Activated CD4-positive, alpha-beta T cell treated with anti-CD3 and anti-CD28 coated beads, Interleukin-2, amount 50 U/mL, for 16 hours (primary cell): ENCODE data around the gene LIN37.
A peak's percentile ranks its signal among the peaks of the same experiment; 100 is the strongest.

ENCODE experiments used
- DNase-seq: peaks from one replicate; pipeline ENCODE4 v3.0.0-alpha.2; 2020

Gene LIN37

DNA sequence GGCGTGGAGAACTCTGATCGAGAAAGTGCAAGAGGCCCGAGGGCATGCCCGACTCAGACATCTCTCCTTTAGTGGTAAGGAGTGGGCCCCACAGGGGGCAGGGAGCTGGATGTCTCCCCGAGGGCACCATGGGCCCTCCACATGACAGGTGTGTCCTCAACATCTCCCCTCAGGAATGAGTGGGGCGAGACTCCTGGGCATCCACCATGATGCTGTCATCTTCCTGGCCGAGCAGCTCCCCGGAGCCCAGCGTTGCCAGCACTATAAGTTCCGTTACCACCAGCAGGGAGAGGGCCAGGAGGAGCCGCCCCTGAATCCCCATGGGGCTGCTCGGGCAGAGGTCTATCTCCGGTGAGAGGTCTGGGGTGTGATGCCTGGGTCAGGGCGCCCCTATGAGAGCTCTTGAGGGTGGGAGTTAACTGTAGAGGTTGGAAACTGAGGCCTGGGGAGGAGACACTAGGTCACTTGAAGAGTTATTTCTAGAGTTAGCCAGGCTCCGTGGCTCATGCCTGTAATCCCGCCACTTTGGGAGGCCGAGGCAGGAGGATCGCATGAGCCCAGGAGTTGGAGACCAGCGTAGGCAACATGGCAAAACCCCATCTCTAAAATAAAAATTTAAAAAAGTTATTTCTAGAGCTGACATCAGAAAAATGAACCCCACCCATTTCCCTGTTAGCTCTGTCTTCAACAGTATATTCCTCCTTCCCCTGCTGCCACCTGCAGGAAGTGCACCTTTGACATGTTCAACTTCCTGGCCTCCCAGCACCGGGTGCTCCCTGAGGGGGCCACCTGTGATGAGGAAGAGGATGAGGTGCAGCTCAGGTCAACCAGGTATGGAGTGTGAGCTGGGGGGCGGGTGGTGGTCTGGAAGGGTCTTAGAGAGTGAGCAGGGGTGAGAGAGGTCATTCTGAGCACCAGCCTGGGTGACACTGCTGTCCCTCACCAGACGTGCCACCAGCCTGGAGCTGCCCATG, 11.2 kb upstream of the LIN37 start:
- peak; percentile 24 for DNase-seq

DNA sequence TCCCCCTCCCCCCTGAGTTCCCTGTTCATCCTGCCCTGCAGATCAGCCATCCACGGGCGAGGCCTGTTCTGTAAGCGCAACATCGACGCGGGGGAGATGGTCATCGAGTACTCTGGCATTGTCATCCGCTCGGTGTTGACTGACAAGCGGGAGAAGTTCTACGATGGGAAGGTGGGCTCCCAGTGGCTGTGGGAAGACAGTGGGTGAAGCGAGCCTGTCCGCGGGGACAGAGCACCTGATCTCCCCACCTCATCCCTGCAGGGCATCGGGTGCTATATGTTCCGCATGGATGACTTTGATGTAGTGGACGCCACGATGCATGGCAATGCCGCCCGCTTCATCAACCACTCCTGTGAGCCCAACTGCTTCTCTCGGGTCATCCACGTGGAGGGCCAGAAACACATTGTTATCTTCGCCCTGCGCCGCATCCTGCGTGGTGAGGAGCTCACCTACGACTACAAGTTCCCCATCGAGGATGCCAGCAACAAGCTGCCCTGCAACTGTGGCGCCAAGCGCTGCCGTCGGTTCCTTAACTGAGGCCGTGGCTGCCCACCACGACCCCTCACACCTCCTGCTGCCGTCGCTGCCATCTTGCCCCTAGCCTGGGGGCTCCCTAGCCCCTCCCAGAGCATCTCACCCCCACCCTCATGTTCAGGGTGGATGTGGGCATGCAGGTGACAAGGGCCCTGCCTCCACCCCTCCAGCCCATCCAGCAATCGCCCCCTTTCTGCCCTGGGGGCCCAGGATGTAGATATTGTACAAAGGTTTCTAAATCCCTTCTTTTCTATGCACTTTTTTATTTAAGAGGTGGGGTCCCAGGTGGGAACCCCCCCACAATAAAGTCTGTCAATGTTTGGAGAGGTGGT, 10.1 kb upstream of the LIN37 start:
- no peak for DNase-seq

DNA sequence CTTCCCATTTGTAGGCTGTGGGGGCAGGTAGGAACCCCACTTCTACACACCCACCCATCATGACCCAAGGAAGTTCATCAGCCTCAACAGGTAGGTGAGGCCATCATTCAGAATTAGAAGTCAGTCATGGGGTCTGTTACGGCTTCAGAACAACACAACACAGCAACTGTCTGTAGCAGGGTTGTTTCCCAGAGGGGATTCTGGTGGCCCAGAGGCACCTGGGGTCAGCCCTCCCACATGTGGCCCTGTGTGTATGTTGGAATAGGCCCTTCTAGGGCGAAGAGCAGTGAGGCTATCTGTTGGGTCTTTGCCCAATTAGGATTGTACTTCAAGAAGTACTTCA, 9.5 kb upstream of the LIN37 start:
- DNase-seq: no peak

DNA sequence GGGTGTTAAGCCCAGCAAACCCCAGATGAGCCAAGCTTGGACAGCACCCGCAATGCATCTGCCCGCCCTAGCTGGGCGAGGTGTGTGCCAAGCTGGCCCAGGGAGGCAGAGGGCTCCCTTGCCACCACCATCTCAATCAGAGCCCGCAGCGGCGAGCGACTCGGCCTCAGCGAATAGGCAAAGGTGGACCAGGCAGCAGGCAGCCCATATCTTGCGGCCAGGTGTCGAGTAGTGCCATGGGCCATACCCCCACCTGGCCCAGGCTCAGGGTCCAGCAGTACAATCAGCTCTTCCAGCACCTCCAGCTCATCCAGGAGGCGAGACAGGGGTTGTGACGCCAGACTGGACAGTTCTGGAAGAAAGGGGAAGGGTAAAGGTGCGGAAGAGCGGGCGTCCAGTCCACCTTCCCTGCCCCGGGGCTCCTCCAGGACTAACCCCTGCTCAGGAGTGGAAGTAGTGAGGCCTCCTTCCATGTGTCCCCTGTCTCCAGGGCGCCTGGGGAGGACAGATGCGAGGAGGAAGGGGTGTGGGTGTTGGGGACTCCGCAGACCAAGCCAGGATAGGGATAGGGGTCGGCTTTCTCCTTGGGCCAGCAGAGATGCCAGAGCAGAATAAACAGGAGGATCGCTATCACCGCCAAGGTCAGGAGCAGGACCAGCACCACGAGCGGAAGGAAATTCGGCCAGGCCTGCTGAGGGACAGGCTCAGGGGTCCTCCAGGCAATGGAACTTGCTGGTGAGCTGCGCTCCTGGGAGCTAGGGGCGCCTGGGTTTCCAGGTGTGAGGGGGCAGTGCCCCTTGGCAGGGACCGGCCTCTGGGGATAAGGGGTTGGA, 8.9 kb upstream of the LIN37 start:
- no peak for DNase-seq

GRCh38 chr19:35740108-35740422, 8.3 kb upstream of the LIN37 start:
- DNase-seq: no peak

GRCh38 chr19:35740423-35741202, 7.8 kb upstream of the LIN37 start:
- DNase-seq: peak; percentile 97

DNA sequence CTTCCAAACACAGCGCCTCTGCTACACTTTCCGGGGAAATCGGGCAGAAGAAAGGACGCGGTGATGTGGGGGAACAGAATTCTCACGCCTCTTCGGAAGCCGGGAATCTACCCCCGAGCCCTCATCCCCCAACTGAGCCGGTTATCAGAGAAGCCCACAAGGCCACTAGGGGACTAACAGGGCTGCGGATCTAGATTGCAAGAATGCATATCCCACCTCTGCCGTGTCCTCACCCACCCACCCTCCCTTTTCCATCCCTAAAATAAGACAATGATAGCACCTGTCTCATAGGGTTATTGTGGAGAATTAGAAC, 7.2 kb upstream of the LIN37 start:
- DNase-seq: no peak

- DNase-seq: peak; percentile 81
These were observed 6.2 kb upstream of the LIN37 start, which contains the start of gene IGFLR1 for GRCh38 chr19:35742121-35742724. Gene IGFLR1, minus strand, starts transcription at chr19:35742452. Its CDS starts 1,272 bp downstream, at chr19:35741180.

GRCh38 chr19:35743640-35744429, 4.5 kb upstream of the LIN37 start:
- DNase-seq: no peak

GRCh38 chr19:35744430-35745327, 3.7 kb upstream of the LIN37 start:
- peak; percentile 97 for DNase-seq

GRCh38 chr19:35745328-35746086, 2.9 kb upstream of the LIN37 start, which contains the start of the genes PSENEN and U2AF1L4:
Gene PSENEN, plus strand, starts transcription at chr19:35745651. Its CDS starts 280 bp downstream, at chr19:35745931.
Gene U2AF1L4, minus strand, starts transcription at chr19:35745418. Its CDS starts 27 bp downstream, at chr19:35745391.
- DNase-seq: peak; percentile 99

DNA sequence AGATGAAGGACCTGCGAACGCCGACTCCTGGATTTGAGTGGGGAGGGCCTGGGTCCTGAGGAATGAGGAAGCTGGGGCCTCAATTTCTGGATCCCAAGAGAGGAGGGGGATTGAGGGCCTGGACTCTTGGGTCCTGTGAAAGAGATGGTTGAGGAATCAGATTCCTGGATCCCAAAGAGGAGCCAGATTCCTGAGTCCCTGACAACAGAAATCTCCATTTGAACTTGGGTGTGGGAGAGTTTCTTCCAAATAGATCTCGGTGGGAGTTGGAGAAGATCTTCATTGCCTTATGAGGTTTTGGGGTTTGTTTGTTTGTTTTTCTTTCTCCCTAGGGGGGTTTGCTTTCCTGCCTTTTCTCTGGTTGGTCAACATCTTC, 2.3 kb upstream of the LIN37 start:
- no peak for DNase-seq

- DNase-seq: no peak
These were observed 1.8 kb upstream of the LIN37 start for GRCh38 chr19:35746531-35746930.

DNA sequence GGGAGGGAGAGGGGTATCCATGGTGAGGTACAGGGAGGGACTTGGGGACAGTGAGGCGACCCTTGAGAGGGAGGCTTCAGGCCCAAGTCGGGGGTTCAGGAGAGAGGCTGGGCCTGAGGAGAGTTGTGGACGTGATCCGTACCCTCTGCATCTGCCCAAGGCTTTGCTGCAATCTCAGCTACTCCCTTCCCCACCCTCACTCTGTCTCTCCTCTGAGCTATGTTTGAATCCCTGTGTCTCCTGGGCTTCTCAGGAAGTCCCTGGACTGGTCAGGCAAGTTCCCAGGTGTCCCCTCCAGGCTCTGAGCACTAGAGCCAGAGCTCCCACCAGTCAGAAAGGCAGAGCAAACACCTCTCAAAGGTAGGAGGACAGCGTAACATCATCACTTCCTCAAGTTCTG, 1.8 kb downstream of the LIN37 start:
- no peak for DNase-seq

DNA sequence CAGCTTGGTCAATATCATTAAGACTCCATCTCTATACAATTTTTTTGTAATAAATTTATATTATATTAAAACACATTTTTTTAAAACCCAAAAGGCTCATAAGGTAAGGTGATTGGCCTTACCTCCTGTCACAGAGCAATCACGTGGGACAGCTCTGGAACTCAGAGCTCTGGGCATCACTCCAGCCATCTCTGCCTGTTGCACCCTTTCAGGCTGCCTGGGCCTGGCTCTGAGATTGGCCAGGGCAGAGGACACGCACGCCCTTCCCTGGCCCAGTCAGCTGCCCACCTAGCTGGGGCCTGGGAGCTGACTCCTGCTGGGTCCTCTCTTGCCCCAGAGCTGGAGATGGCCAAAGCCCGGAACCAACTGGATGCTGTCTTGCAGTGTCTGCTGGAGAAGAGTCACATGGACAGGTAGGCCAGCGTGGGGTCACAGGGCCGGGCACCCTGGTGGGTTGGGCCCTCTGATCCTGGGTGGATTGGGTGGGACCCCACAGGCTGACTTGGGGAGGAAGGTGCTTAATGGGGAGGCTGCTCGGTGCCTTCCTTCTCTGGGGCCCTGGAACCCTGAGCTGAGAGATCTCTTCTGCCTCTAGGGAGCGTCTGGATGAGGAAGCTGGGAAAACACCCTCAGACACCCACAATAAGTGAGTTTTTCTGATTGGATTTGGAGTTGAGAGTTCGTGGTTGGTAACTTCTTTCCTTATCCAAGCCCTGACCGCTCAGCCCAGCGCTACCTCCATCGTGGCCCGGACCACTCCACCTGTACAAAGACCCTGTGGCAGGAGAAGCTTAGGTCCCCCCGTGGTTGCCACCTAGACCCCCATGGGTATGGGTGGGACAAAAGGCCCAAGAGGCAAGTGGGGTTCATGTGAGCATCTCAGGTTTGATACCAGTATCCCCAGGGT, 3.7 kb downstream of the LIN37 start:
- no peak for DNase-seq

DNA sequence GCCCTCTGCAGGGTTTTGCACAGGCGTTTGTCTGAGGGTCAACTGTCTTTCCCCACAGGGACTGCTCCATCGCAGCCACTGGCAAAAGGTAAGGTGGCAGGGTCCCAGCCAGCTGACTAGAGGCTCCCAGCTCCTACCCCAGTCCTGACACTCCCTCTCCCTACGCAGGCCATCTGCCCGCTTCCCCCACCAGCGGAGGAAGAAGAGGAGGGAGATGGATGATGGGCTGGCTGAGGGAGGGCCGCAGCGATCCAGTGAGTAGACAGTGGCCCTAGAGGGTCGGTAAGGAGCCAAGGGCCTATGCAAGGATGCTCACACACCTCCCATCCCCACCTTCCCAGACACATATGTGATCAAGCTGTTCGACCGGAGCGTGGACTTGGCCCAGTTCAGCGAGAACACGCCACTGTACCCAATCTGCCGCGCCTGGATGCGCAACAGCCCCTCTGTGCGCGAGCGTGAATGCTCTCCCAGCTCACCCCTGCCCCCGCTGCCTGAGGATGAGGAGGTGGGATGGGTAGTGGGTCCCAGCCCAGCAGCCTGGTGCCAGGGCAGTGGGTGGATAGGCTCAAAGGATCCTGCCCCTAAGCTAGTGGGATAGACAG, 4.5 kb downstream of the LIN37 start:
- DNase-seq: no peak

GRCh38 chr19:35753634-35754369, 5.4 kb downstream of the LIN37 start:
- no peak for DNase-seq
